WI38 (cell line): Measurements from ENCODE around the gene ACCSL.

Experiments used
- H3K4me3 ChIP-seq: 2 replicates; pipeline ENCODE4 v1.5.1; 2011; ENCODE audit warnings: low read depth, mild to moderate bottlenecking, control low read depth, low read length
- CTCF ChIP-seq: IDR thresholded peaks from 2 replicates; pipeline ENCODE4 v1.5.1; 2012; ENCODE audit warnings: low read depth, mild to moderate bottlenecking, control low read depth, low read length

The ACCSL gene

GRCh38 chr11:44072757-44073658, 25.2 kb downstream of the ACCSL start:
- TF ChIP-seq CTCF, result no peak
- no peak overlapping the region for H3K4me3 ChIP-seq

- TF ChIP-seq CTCF, result no peak
- no peak overlapping the region for H3K4me3 ChIP-seq
These were observed 31.0 kb downstream of the ACCSL start for GRCh38 chr11:44078794-44079193.

GRCh38 chr11:44079376-44079775, 31.6 kb downstream of the ACCSL start:
- H3K4me3 ChIP-seq, result no peak overlapping the region
- TF ChIP-seq CTCF, result no peak

DNA sequence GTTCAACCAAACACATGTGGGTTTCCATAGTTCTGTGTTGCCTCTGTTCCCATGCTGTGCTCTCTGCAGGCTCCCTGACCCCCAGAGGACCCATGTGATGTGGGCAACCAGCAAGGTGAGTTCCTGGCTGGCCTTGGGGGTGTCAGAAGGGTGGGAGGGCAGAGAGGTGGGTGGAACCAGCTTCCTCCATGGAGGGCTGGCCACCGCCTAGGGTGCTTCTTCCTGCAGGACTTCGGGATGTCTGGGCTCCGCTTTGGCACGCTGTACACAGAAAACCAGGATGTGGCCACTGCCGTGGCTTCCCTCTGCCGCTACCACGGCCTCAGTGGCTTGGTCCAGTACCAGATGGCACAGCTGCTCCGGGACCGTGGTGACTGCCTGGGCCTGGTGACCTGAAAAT, 33.2 kb downstream of the ACCSL start:
- no peak overlapping the region for H3K4me3 ChIP-seq
- TF ChIP-seq CTCF, result no peak

GRCh38 chr11:44082645-44083044, 34.9 kb downstream of the ACCSL start:
- no peak overlapping the region for H3K4me3 ChIP-seq

DNA sequence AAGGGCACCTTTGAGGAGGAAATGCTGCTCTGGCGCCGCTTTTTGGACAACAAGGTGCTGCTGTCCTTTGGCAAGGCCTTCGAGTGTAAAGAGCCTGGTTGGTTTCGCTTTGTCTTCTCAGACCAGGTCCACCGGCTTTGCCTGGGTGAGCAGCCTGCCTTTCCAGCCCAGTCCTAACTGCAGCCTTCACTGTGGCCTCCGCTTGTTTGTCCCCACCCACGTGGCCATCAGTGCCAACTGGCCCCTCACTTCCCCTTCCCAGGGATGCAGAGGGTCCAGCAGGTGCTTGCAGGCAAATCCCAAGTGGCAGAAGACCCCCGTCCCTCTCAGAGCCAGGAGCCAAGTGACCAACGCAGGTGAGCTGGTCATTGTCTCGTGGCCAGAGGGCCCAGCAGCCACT, 35.7 kb downstream of the ACCSL start:
- no peak for TF ChIP-seq CTCF
- no peak overlapping the region for H3K4me3 ChIP-seq

More at GRCh38 chr11:44082645-44083044, 34.9 kb downstream of the ACCSL start:
- TF ChIP-seq CTCF, result no peak

DNA sequence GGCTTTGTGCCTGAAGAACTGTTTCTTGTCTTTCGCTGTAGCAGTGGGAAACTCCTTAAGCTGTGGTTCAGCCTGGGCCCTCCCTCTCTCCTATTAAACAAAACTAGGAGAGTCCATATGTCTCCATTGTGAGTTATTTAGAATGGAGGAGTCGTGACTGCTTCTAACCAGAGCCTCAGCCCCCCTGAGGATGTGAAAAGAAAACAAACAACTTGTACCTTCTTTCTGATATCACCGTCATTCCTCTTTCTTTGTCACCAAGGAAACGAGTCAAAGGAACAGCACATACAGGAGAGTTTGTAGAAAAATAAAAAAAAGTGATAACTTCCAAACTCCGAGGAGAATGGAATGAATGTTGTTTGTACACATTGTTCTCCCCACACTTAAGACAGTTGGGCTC, 36.1 kb downstream of the ACCSL start:
- no peak overlapping the region for H3K4me3 ChIP-seq

More for the DNA sequence above, 36.1 kb downstream of the ACCSL start:
- TF ChIP-seq CTCF, result no peak
